T-helper 2 cell treated with Interferon-gamma antibody and Interleukin-4, amounts not matched to agents 100 ng/mL and 5 ng/mL, for 36 hours (primary cell): ENCODE data around the gene NOMO2. TPM values are rescaled to one million over a fixed set of nuclear protein-coding genes. Genes with fewer than 3 reads are reported as not detected.
"Not testable (repeated sequence)": the region's sequence is repeated elsewhere in the genome, so short reads cannot be mapped to it uniquely, and the experiment has no call there.

Source experiments
- intact Hi-C: fragments of 100-400 bp; cut with micrococcal nuclease; formaldehyde crosslinking; loops from one replicate; pipeline ENCODE4 v1.15.1; 2023
- total RNA-seq: library from RNA; stranded (reverse); gene quantifications from 2 replicates; pipeline ENCODE4 v1.2.3, GENCODE V29; 2022

The NOMO2 gene
- total RNA-seq, 1 donor from 2014 or later = 115 TPM

- intact Hi-C loops = not testable (repeated sequence)
Measured at GRCh38 chr16:18522637-18523036, 39.3 kb downstream of the NOMO2 start.

GRCh38 chr16:18521445-18522181 is 40.3 kb downstream of the NOMO2 start:
- intact Hi-C loops = not testable (repeated sequence)

GRCh38 chr16:18518536-18519283 is 43.2 kb downstream of the NOMO2 start:
- intact Hi-C loops = not testable (repeated sequence)

GRCh38 chr16:18498430-18498829 is 63.5 kb downstream of the NOMO2 start:
- intact Hi-C loops = not testable (repeated sequence)

GRCh38 chr16:18497032-18497431 is 64.9 kb downstream of the NOMO2 start:
- intact Hi-C loops = not testable (repeated sequence)

GRCh38 chr16:18492118-18492897 is 69.6 kb downstream of the NOMO2 start:
- intact Hi-C loops = not testable (repeated sequence)

- intact Hi-C loops = not testable (repeated sequence)
Measured at GRCh38 chr16:18436025-18436424, 125.9 kb downstream of the NOMO2 start.

- intact Hi-C loops = not testable (repeated sequence)
Measured at GRCh38 chr16:18415827-18416226, 146.1 kb downstream of the NOMO2 start.

- intact Hi-C loops = not testable (repeated sequence)
Measured at GRCh38 chr16:18409532-18410293, 152.2 kb downstream of the NOMO2 start.

- intact Hi-C loops = not testable (repeated sequence)
Measured at GRCh38 chr16:18401851-18402657, 159.8 kb downstream of the NOMO2 start.

GRCh38 chr16:18401159-18401558 is 160.7 kb downstream of the NOMO2 start:
- intact Hi-C loops = not testable (repeated sequence)

GRCh38 chr16:18394363-18394762 is 167.5 kb downstream of the NOMO2 start:
- intact Hi-C loops = not testable (repeated sequence)

- intact Hi-C loops = not testable (repeated sequence)
Measured at GRCh38 chr16:18387767-18388166, 174.1 kb downstream of the NOMO2 start.

- intact Hi-C loops = not testable (repeated sequence)
Measured at GRCh38 chr16:18386517-18386916, 175.4 kb downstream of the NOMO2 start.

GRCh38 chr16:18385285-18385684 is 176.6 kb downstream of the NOMO2 start:
- intact Hi-C loops = not testable (repeated sequence)

GRCh38 chr16:18384869-18385268 is 177.0 kb downstream of the NOMO2 start:
- intact Hi-C loops = not testable (repeated sequence)

GRCh38 chr16:18384098-18384636 is 177.7 kb downstream of the NOMO2 start:
- intact Hi-C loops = not testable (repeated sequence)

GRCh38 chr16:18382696-18383095 is 179.2 kb downstream of the NOMO2 start:
- intact Hi-C loops = not testable (repeated sequence)
